SK-N-SH (cell line): ENCODE results near the gene TRPT1. TPM values are rescaled to one million over a fixed set of nuclear protein-coding genes. Genes with fewer than 3 reads are reported as not detected.

Experiments
- CTCF ChIA-PET: fragments of 300-600, 350-600 bp; formaldehyde crosslinking; extraction: SDS; loops from one replicate; lab custom pipeline; 2021; lab: Yijun Ruan, JAX
- POLR2A ChIA-PET: fragments of 350-600 bp; sonication (Branson Sonifier 250); formaldehyde crosslinking; extraction: SDS; loops from one replicate; lab custom pipeline; 2020; ENCODE audit warnings: antibody characterized with exemption, inconsistent platforms; lab: Yijun Ruan, JAX
- DNase-seq: peaks from one replicate; pipeline ENCODE4 v3.0.0; 2012
- H2AFZ ChIP-seq: fragments of 200-600 bp; sonication (generic); 2 replicates; pipeline ENCODE4 v1.8.1; 2016; ENCODE audit warnings: antibody characterized with exemption, mild to moderate bottlenecking, low read depth
- H3F3A ChIP-seq: fragments of 200-600 bp; sonication (generic); replicated peaks from 2 replicates; pipeline ENCODE3; 2016; ENCODE audit warnings: antibody characterized with exemption, mild to moderate bottlenecking; ENCODE audit not compliant: insufficient read depth
- H3K27ac ChIP-seq, 2 experiments: fragments of 200-500 bp in 1 of 2; fragments of 200-600 bp in 1 of 2; sonication (Bioruptor generic) in 1 of 2; sonication (generic), shearing (Covaris generic) in 1 of 2; 2 replicates each; pipeline versions ENCODE4 v1.5.1 to v1.6.1; 2014 to 2016; ENCODE audit warnings: low read depth in 2 of 2, inconsistent platforms in 1 of 2, low read length in 1 of 2, mild to moderate bottlenecking in 1 of 2, mixed read lengths in 1 of 2
- H3K27me3 ChIP-seq: fragments of 200-600 bp; sonication (generic), shearing (Covaris generic); 2 replicates; pipeline ENCODE4 v1.6.1; 2016; ENCODE audit warnings: mixed run types; ENCODE audit not compliant: insufficient read depth
- H3K36me3 ChIP-seq, 2 experiments: fragments of 200-500 bp in 1 of 2; fragments of 200-600 bp in 1 of 2; sonication (Bioruptor generic) in 1 of 2; sonication (generic) in 1 of 2; replicated peaks in 1 of 2; 2 replicates each; pipeline versions ENCODE3 to v1.5.1; 2014 to 2016; ENCODE audit warnings: low read length in 1 of 2, mild to moderate bottlenecking in 1 of 2; ENCODE audit not compliant: insufficient read depth in 2 of 2, control insufficient read depth in 1 of 2
- H3K4me1 ChIP-seq, 2 experiments: fragments of 200-500 bp in 1 of 2; fragments of 200-600 bp in 1 of 2; sonication (Bioruptor generic) in 1 of 2; sonication (generic), shearing (Covaris generic) in 1 of 2; 2 replicates each; pipeline versions ENCODE4 v1.5.1 to v1.6.1; 2014 to 2016; ENCODE audit warnings: low read depth in 1 of 2, low read length in 1 of 2, mixed run types in 1 of 2; ENCODE audit not compliant: insufficient read depth in 2 of 2, control insufficient read depth in 1 of 2
- H3K4me2 ChIP-seq: fragments of 200-600 bp; sonication (generic), shearing (Covaris generic); 2 replicates; pipeline ENCODE4 v1.6.1; 2017; ENCODE audit warnings: mixed run types
- H3K4me3 ChIP-seq, 2 experiments: fragments of 200-500 bp in 1 of 2; fragments of 200-600 bp in 1 of 2; sonication (Bioruptor generic) in 1 of 2; sonication (generic), shearing (Covaris generic) in 1 of 2; 2 replicates each; pipeline versions ENCODE4 v1.5.1 to v1.8.1; 2014 to 2016; ENCODE audit warnings: low read depth in 2 of 2, inconsistent platforms in 1 of 2, low read length in 1 of 2, mild to moderate bottlenecking in 1 of 2, mixed read lengths in 1 of 2, moderate library complexity in 1 of 2
- H3K79me2 ChIP-seq: fragments of 200-600 bp; sonication (generic); 2 replicates; pipeline ENCODE4 v1.8.1; 2017; ENCODE audit warnings: mild to moderate bottlenecking; ENCODE audit not compliant: insufficient read depth
- H3K9ac ChIP-seq: fragments of 200-600 bp; sonication (generic); 2 replicates; pipeline ENCODE4 v1.6.1; 2017; ENCODE audit warnings: mixed run types
- H3K9me2 ChIP-seq: fragments of 200-600 bp; sonication (generic); 2 replicates; pipeline ENCODE4 v1.6.1; 2017; ENCODE audit warnings: mixed run types
- H3K9me3 ChIP-seq: fragments of 200-600 bp; sonication (generic); 2 replicates; pipeline ENCODE4 v1.6.1; 2017; ENCODE audit warnings: mixed run types, mild to moderate bottlenecking, moderate library complexity
- H4K20me1 ChIP-seq: fragments of 200-600 bp; sonication (generic); 2 replicates; pipeline ENCODE4 v1.6.1; 2017; ENCODE audit warnings: mild to moderate bottlenecking, mixed run types; ENCODE audit not compliant: insufficient read depth
- CHD2 ChIP-seq: fragments of 150-350 bp; IDR thresholded peaks from 2 replicates; pipeline ENCODE4 v1.6.1; 2018; ENCODE audit warnings: low read length; ENCODE audit not compliant: partially characterized antibody
- ELF1 ChIP-seq: IDR thresholded peaks from 2 replicates; pipeline ENCODE4 v1.4.0; 2012
- EP300 ChIP-seq, 2 experiments: IDR thresholded peaks; 2 replicates each; pipeline versions ENCODE4 v1.4.0 to v1.6.1; 2012; ENCODE audit warnings: borderline replicate concordance in 1 of 2, low read depth in 1 of 2, low read length in 1 of 2
- EZH2phosphoT487 ChIP-seq: fragments of 200-600 bp; sonication (generic); IDR thresholded peaks from 2 replicates; pipeline ENCODE4 v1.6.1; 2017; ENCODE audit warnings: low read depth, mixed run types, mild to moderate bottlenecking, antibody characterized with exemption, moderate library complexity, borderline replicate concordance
- FOSL2 ChIP-seq: IDR thresholded peaks from 2 replicates; pipeline ENCODE4 v1.4.0; 2012; ENCODE audit warnings: low read depth, mild to moderate bottlenecking, moderate library complexity, borderline replicate concordance
- FOXJ3 ChIP-seq: sonication (generic); formaldehyde crosslinking; IDR thresholded peaks from 2 replicates; pipeline ENCODE4 v1.5.1; 2020; ENCODE audit warnings: mild to moderate bottlenecking, missing genetic modification reagents
- FOXM1 ChIP-seq: IDR thresholded peaks from 2 replicates; pipeline ENCODE4 v1.4.0; 2012; ENCODE audit warnings: low read depth, mild to moderate bottlenecking
- GATA2 ChIP-seq: sonication (generic); formaldehyde crosslinking; IDR thresholded peaks from 2 replicates; pipeline ENCODE4 v1.5.0; 2020; ENCODE audit warnings: mild to moderate bottlenecking, missing genetic modification reagents
- MAX ChIP-seq: IDR thresholded peaks from 2 replicates; pipeline ENCODE4 v1.4.0; 2012; ENCODE audit warnings: low read depth
- NFIC ChIP-seq: IDR thresholded peaks from 2 replicates; pipeline ENCODE4 v1.4.0; 2012; ENCODE audit warnings: borderline replicate concordance
- NRF1 ChIP-seq: IDR thresholded peaks from 2 replicates; pipeline ENCODE4 v1.6.1; 2012; ENCODE audit warnings: low read depth, mild to moderate bottlenecking, low read length
- REST ChIP-seq: IDR thresholded peaks from 2 replicates; pipeline ENCODE4 v1.6.1; 2012; ENCODE audit warnings: mild to moderate bottlenecking, low read depth, low read length, moderate library complexity
- RFX5 ChIP-seq: IDR thresholded peaks from 2 replicates; pipeline ENCODE4 v1.6.1; 2012; ENCODE audit warnings: mild to moderate bottlenecking, improper control_type of control experiment, low read length
- TAF1 ChIP-seq: IDR thresholded peaks from 2 replicates; pipeline ENCODE4 v1.6.1; 2012; ENCODE audit warnings: low read depth, mild to moderate bottlenecking, low read length, moderate library complexity, borderline replicate concordance
- TEAD4 ChIP-seq: IDR thresholded peaks from 2 replicates; pipeline ENCODE4 v1.4.0; 2012; ENCODE audit warnings: mild to moderate bottlenecking, borderline replicate concordance; ENCODE audit not compliant: insufficient read depth
- YY1 ChIP-seq: IDR thresholded peaks from 2 replicates; pipeline ENCODE4 v1.4.0; 2012; ENCODE audit warnings: low read depth, mild to moderate bottlenecking
- WGBS: methylation state at CpG from one replicate; pipeline ENCODE4 v1.1.6; 2017; ENCODE audit warnings: low lambda C conversion rate; 5-methylcytosine and 5-hydroxymethylcytosine counted together
- polyA plus RNA-seq, 3 experiments: library from polyadenylated mRNA; depleted of rRNA; stranded (reverse); fragments of >200 nt; gene quantifications; 2 replicates each; pipeline ENCODE4 v1.2.3, GENCODE V29; 2012

Gene TRPT1
- polyA plus RNA-seq, 1 of the 3 experiments (the other 2 are of a cell fraction) = 62.4 TPM

GRCh38 chr11:64216879-64217278 lies 9.1 kb downstream of the TRPT1 start:
- Histone ChIP-seq H3K4me3 (no peak overlapping the region), H3K9me3 (no peaks in the 10 kb centered on the region), H2AFZ (no peak overlapping the region), H3K27me3 (no peaks in the 10 kb centered on the region), H3F3A (peaks cover 5% of the 10 kb centered on the region), H3K27ac (no peak overlapping the region), H3K79me2 (no peaks in the 10 kb centered on the region)
- WGBS = 90% methylated on average over 6 of the region's 6 CpGs
- no peak for TF ChIP-seq CHD2
- no peak for TF ChIP-seq YY1
- no peak for TF ChIP-seq EZH2phosphoT487
- TF ChIP-seq NFIC = no peak
- no peak for TF ChIP-seq FOXJ3 (CRISPR knock-in tag)
- TF ChIP-seq RFX5 = no peak
- no peak for TF ChIP-seq FOXM1
- no peak for TF ChIP-seq NRF1
- no peak for TF ChIP-seq EP300 (IDR thresholded peaks at IDR 0.05; ENCODE audit: borderline replicate concordance in 1 of 2, low read depth in 1 of 2, low read length in 1 of 2)
- TF ChIP-seq REST = no peak
- no peak for TF ChIP-seq TAF1
- TF ChIP-seq FOSL2 = no peak
- TF ChIP-seq, all 33 proteins: peak for 0
- peak; percentile 25 for DNase-seq
- Histone ChIP-seq H4K20me1 (no peaks in the 10 kb centered on the region), H3K36me3 (no peaks in the 10 kb centered on the region), H3K9me2 (no peaks in the 10 kb centered on the region), H3K4me2 (no peak overlapping the region), H3K9ac (no peak overlapping the region), H3K4me1 (peaks cover 3 to 13% of the 10 kb centered on the region in 2 experiments; a peak in 1 of 4 replicates)
- CTCF ChIA-PET = interaction anchor here (0.7 to 5.7 kb wide), 5 partner anchors 11 to 84 kb away, joined by 3 to 50 read pairs (median 4); partner anchors contain the start of gene FERMT3
- POLR2A ChIA-PET = interaction anchor here (0.5 to 1.0 kb wide), 3 partner anchors 9 to 99 kb away, joined by 3 to 7 read pairs (median 4); no protein-coding TSS in a partner anchor

DNA sequence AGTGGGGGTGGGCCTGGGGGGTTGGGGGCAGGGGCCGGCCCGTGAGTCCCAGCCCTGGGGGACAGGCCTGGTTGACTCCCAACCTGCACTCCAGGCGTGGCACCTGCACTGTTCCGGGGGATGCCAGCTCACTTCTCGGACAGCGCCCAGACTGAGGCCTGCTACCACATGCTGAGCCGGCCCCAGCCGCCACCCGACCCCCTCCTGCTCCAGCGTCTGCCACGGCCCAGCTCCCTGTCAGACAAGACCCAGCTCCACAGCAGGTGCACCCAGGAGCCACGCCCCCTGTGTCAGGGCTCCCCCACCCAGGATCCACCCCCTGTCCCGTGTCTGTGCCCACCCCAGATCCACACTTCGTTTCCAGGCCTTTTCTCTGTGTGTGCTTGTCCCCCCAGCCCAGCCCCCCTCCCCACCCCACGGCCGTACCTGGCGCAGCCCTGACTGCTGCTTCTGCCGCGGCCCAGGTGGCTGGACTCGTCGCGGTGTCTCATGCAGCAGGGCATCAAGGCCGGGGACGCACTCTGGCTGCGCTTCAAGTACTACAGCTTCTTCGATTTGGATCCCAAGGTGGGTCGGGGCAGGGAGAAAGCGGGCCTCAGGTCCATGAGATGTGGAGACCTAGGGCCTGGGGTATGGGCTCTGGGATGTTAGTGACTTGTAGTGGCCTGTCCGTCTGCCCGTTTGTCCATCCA lies 14.7 kb downstream of the TRPT1 start:
- no peak for TF ChIP-seq REST
- TF ChIP-seq RFX5 = no peak
- no peak for TF ChIP-seq CHD2
- no peak for TF ChIP-seq ELF1
- no peak for TF ChIP-seq GATA2 (CRISPR knock-in tag)
- no peak for TF ChIP-seq MAX
- no peak for TF ChIP-seq TEAD4
- no peak for TF ChIP-seq NFIC
- TF ChIP-seq FOXM1 = no peak
- TF ChIP-seq EP300 (IDR thresholded peaks at IDR 0.05; ENCODE audit: borderline replicate concordance in 1 of 2, low read depth in 1 of 2, low read length in 1 of 2) = no peak
- ChIA-PET POLR2A (interaction anchor here (0.6 to 1.4 kb wide), 2 partner anchors 12 to 383 kb away, joined by 3 to 5 read pairs; no protein-coding TSS in a partner anchor), CTCF (interaction anchor here (2.1 kb wide), 1 partner anchor 93 kb away, joined by 5 read pairs; no protein-coding TSS in a partner anchor)
- H3K79me2 ChIP-seq = no peaks in the 10 kb centered on the region
- no peak overlapping the region for H2AFZ ChIP-seq
- H3K9me3 ChIP-seq = no peaks in the 10 kb centered on the region
- H3K4me3 ChIP-seq = no peak overlapping the region
- no peak overlapping the region for H3K9ac ChIP-seq
- no peaks in the 10 kb centered on the region for H4K20me1 ChIP-seq
- peaks cover 0 to 24% of the 10 kb centered on the region in 2 experiments; a peak in 3 of 4 replicates for H3K4me1 ChIP-seq
- 91% methylated on average over 21 of the region's 30 CpGs for WGBS
- DNase-seq = peak; percentile 26
- no peaks in the 10 kb centered on the region for H3K9me2 ChIP-seq
- no peak overlapping the region for H3K4me2 ChIP-seq
- peaks cover 0 to 3% of the 10 kb centered on the region in 2 experiments for H3K36me3 ChIP-seq
- no peaks in the 10 kb centered on the region for H3K27me3 ChIP-seq
- H3F3A ChIP-seq = peaks cover 3% of the 10 kb centered on the region
- no peak overlapping the region for H3K27ac ChIP-seq
